Measurements from ENCODE around the gene SOCS7.

GRCh38 chr17:38344420-38344745 is 7.3 kb upstream of the SOCS7 start:
- no peak for TF ChIP-seq CTCF (IDR thresholded peaks at IDR 0.05 in 2 of 3, conservative IDR thresholded peaks at IDR 0.05 in 1 of 3; ENCODE audit: control insufficient read depth in 2 of 3, extremely low read depth in 1 of 3, insufficient read depth in 1 of 3, low read depth in 3 of 3, low read length in 3 of 3)
- TF ChIP-seq PKNOX1 (IDR thresholded peaks at IDR 0.05) = no peak
- no peak for TF ChIP-seq FOXM1 (IDR thresholded peaks at IDR 0.05; ENCODE audit: low read depth, low read length)
- no peak for TF ChIP-seq ZNF384 (IDR thresholded peaks at IDR 0.05; ENCODE audit: borderline replicate concordance, low read depth, low read length)
- TF ChIP-seq PAX5 (IDR thresholded peaks at IDR 0.05; ENCODE audit: borderline replicate concordance, low read depth, low read length) = no peak
- TF ChIP-seq ZNF622 (IDR thresholded peaks at IDR 0.05) = no peak
- TF ChIP-seq YY1 (IDR thresholded peaks at IDR 0.05; ENCODE audit: low read depth, low read length) = no peak

Measured in GM12878 (cell line).